ENCODE measurements around the gene STK32C.
"Not testable (repeated sequence)": the region's sequence is repeated elsewhere in the genome, so short reads cannot be mapped to it uniquely, and the experiment has no call there.

Gene STK32C

GRCh38 chr10:132301371-132302330, 6.1 kb downstream of the STK32C start:
- DNase-seq (ENCODE audit: low spot score): no peak

- no peak for DNase-seq (ENCODE audit: low spot score)
Measured at GRCh38 chr10:132300582-132300981, 7.2 kb downstream of the STK32C start.

GRCh38 chr10:132299371-132300336, 8.1 kb downstream of the STK32C start:
- DNase-seq (ENCODE audit: low spot score): no peak

- no peak for DNase-seq (ENCODE audit: low spot score)
Measured at GRCh38 chr10:132298038-132298881, 9.5 kb downstream of the STK32C start.

GRCh38 chr10:132297526-132297925, 10.2 kb downstream of the STK32C start:
- no peak for DNase-seq (ENCODE audit: low spot score)

GRCh38 chr10:132296666-132297443, 10.9 kb downstream of the STK32C start:
- DNase-seq (ENCODE audit: low spot score): no peak

- DNase-seq (ENCODE audit: low spot score): not testable (repeated sequence)
Measured at GRCh38 chr10:132295481-132295880, 12.3 kb downstream of the STK32C start.

GRCh38 chr10:132294561-132295318, 13.0 kb downstream of the STK32C start:
- no peak for DNase-seq (ENCODE audit: low spot score)

- DNase-seq (ENCODE audit: low spot score): no peak
Measured at GRCh38 chr10:132293813-132294520, 13.8 kb downstream of the STK32C start.

- no peak for DNase-seq (ENCODE audit: low spot score)
Measured at GRCh38 chr10:132293201-132293812, 14.4 kb downstream of the STK32C start.

GRCh38 chr10:132292287-132293200, 15.2 kb downstream of the STK32C start:
- no peak for DNase-seq (ENCODE audit: low spot score)

- no peak for DNase-seq (ENCODE audit: low spot score)
Measured at GRCh38 chr10:132291826-132292225, 15.9 kb downstream of the STK32C start.

GRCh38 chr10:132290631-132291030, 17.1 kb downstream of the STK32C start:
- DNase-seq (ENCODE audit: low spot score): no peak

- no peak for DNase-seq (ENCODE audit: low spot score)
Measured at GRCh38 chr10:132289439-132289838, 18.3 kb downstream of the STK32C start.

- no peak for DNase-seq (ENCODE audit: low spot score)
Measured at GRCh38 chr10:132283604-132284382, 24.0 kb downstream of the STK32C start.

- peak; percentile 63 for DNase-seq (ENCODE audit: low spot score)
Measured at GRCh38 chr10:132282667-132283603, 24.8 kb downstream of the STK32C start.

Data from AG20443 (cell line).